Neural progenitor cell (in vitro differentiated cells): ENCODE results near the gene PLCL1. TPM values are rescaled to one million over a fixed set of nuclear protein-coding genes. Genes with fewer than 3 reads are reported as not detected.

Source experiments
- DNase-seq: peaks from one replicate; pipeline ENCODE4 v3.0.0-alpha.2; 2016; ENCODE audit warnings: low spot score
- H2AFZ ChIP-seq: fragments of 200-600 bp; sonication (generic); replicated peaks from 2 replicates; pipeline ENCODE4 v1.6.1; 2016; ENCODE audit warnings: antibody characterized with exemption
- H3F3A ChIP-seq: fragments of 200-600 bp; sonication (generic); 2 replicates; pipeline ENCODE4 v1.6.1; 2016; ENCODE audit warnings: antibody characterized with exemption, low read depth
- H3K27ac ChIP-seq: fragments of 200-600 bp; sonication (generic); 2 replicates; pipeline ENCODE4 v1.5.1; 2016; ENCODE audit warnings: mild to moderate bottlenecking
- H3K27me3 ChIP-seq: fragments of 200-600 bp; sonication (generic); 2 replicates; pipeline ENCODE4 v1.6.1; 2016; ENCODE audit warnings: mild to moderate bottlenecking, moderate library complexity
- H3K36me3 ChIP-seq: fragments of 200-600 bp; sonication (generic); 2 replicates; pipeline ENCODE4 v1.5.1; 2016
- H3K4me1 ChIP-seq: fragments of 200-600 bp; sonication (generic); 2 replicates; pipeline ENCODE4 v1.6.1; 2016; ENCODE audit warnings: mixed run types
- H3K4me2 ChIP-seq: fragments of 200-600 bp; sonication (generic); 2 replicates; pipeline ENCODE4 v1.6.1; 2016
- H3K4me3 ChIP-seq: fragments of 200-600 bp; sonication (generic); 2 replicates; pipeline ENCODE4 v1.5.1; 2016
- H3K79me2 ChIP-seq: fragments of 200-600 bp; sonication (generic); 2 replicates; pipeline ENCODE4 v1.6.1; 2016; ENCODE audit warnings: low read depth
- H3K9ac ChIP-seq: fragments of 200-600 bp; sonication (generic); 2 replicates; pipeline ENCODE4 v1.6.1; 2016
- H3K9me3 ChIP-seq: fragments of 200-600 bp; sonication (generic); 2 replicates; pipeline ENCODE4 v1.5.1; 2016; ENCODE audit warnings: low read depth
- H4K20me1 ChIP-seq: fragments of 200-600 bp; sonication (generic); 2 replicates; pipeline ENCODE4 v1.6.1; 2016; ENCODE audit warnings: low read depth
- H3K27ac Mint-ChIP-seq: 3 replicates; pipeline ENCODE4 v1.8.0; 2021; ENCODE audit warnings: mixed read lengths
- H3K27me3 Mint-ChIP-seq: 2 replicates; pipeline ENCODE4 v1.8.0; 2022; ENCODE audit warnings: low read depth, mild to moderate bottlenecking, inconsistent platforms, moderate library complexity, mixed read lengths; ENCODE audit not compliant: insufficient read depth
- H3K36me3 Mint-ChIP-seq: 3 replicates; pipeline ENCODE4 v1.8.0; 2021; ENCODE audit warnings: mixed read lengths
- H3K4me1 Mint-ChIP-seq: 3 replicates; pipeline ENCODE4 v1.8.0; 2021; ENCODE audit warnings: mixed read lengths
- H3K4me3 Mint-ChIP-seq: 3 replicates; pipeline ENCODE4 v1.8.0; 2021; ENCODE audit warnings: mild to moderate bottlenecking, moderate library complexity, mixed read lengths
- H3K9me3 Mint-ChIP-seq: 3 replicates; pipeline ENCODE4 v1.8.0; 2020; ENCODE audit warnings: mixed read lengths
- CTCF ChIP-seq: fragments of 200-600 bp; sonication (generic); IDR thresholded peaks from 2 replicates; pipeline ENCODE4 v1.5.1; 2017; ENCODE audit warnings: antibody characterized with exemption, mild to moderate bottlenecking
- EZH2 ChIP-seq: fragments of 200-600 bp; sonication (generic); IDR thresholded peaks from 2 replicates; pipeline ENCODE4 v1.6.1; 2017; ENCODE audit warnings: antibody characterized with exemption, mild to moderate bottlenecking, moderate library complexity
- EZH2phosphoT487 ChIP-seq: fragments of 200-600 bp; sonication (generic); IDR thresholded peaks from 2 replicates; pipeline ENCODE4 v1.6.1; 2017; ENCODE audit warnings: antibody characterized with exemption
- total RNA-seq: library from RNA; depleted of rRNA; stranded (reverse); fragments of >200 nt; gene quantifications from 2 replicates; pipeline ENCODE4 v1.2.3, GENCODE V29; 2015; ENCODE audit warnings: low replicate concordance

The PLCL1 gene
- total RNA-seq, 1 donor from 2014 or later, result 0.41 TPM

DNA sequence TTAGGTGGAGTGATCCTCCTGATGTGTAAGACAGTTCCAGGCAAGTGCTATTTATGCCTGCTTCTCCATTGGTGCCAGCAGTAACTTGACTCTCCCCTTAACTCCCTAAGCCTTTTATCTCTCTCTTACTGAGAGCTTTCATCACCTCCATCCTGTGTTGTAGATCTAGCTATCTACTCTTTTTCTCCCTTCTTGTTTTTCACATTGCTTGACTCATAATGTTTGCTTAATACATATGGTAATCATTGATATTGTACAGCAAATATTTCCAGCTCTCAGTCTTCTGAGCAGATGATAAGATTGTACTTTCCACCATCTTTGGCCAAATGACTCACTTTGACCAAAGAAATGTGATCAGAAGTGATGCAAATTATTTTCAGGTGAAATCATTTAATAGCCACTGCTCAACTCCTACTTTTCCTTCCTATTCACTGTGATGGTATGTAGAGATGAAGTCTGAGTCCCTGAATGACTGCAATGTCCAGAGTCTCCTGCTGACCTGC, 165.0 kb downstream of the PLCL1 start:
- H3K36me3 ChIP-seq, result no peaks in the 10 kb centered on the region
- no peak overlapping the region for H3K4me2 ChIP-seq
- no peaks in the 10 kb centered on the region for H4K20me1 ChIP-seq
- no peak overlapping the region for H3K4me3 ChIP-seq
- H2AFZ ChIP-seq, result no peak overlapping the region
- Mint-ChIP-seq H3K9me3 (peaks cover 8% of the 10 kb centered on the region), H3K36me3 (no peaks in the 10 kb centered on the region), H3K4me1 (no peaks in the 10 kb centered on the region), H3K4me3 (no peak overlapping the region), H3K27me3 (no peaks in the 10 kb centered on the region), H3K27ac (no peak overlapping the region)
- H3K27me3 ChIP-seq, result no peaks in the 10 kb centered on the region
- H3K79me2 ChIP-seq, result no peaks in the 10 kb centered on the region
- no peaks in the 10 kb centered on the region for H3K4me1 ChIP-seq
- H3F3A ChIP-seq, result no peaks in the 10 kb centered on the region
- DNase-seq, result no peak
- no peak overlapping the region for H3K9ac ChIP-seq
- TF ChIP-seq CTCF (no peak), EZH2phosphoT487 (no peak), EZH2 (no peak)
- H3K9me3 ChIP-seq, result no peaks in the 10 kb centered on the region
- no peak overlapping the region for H3K27ac ChIP-seq

DNA sequence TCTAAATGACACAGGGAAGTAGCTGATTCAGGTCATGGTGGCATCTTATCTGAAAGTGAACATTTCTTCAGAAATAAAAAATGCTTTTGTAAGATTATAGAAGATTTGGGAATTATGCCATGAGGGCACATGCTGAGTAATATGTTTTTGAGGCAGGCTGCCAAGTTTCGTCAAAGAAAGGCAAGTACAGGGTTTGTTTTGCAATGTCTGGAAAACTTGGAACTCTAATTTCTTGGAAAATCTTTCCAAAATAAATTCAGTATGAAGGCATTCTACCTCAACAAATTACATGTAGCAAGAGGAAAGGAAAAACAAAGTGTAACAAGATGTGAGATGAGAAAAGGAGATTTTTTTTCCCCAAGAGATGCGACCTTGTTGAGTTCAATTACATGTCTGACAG, 167.7 kb downstream of the PLCL1 start:
- no peaks in the 10 kb centered on the region for H3K36me3 Mint-ChIP-seq
- H3K27ac ChIP-seq, result no peak overlapping the region
- H3K27me3 ChIP-seq, result no peaks in the 10 kb centered on the region
- no peaks in the 10 kb centered on the region for H3K9me3 Mint-ChIP-seq
- no peak overlapping the region for H3K4me3 Mint-ChIP-seq
- no peak overlapping the region for H3K9ac ChIP-seq
- H3K36me3 ChIP-seq, result no peaks in the 10 kb centered on the region
- H3F3A ChIP-seq, result no peaks in the 10 kb centered on the region
- H3K9me3 ChIP-seq, result no peaks in the 10 kb centered on the region
- H3K4me1 ChIP-seq, result no peaks in the 10 kb centered on the region
- H2AFZ ChIP-seq, result no peak overlapping the region
- H4K20me1 ChIP-seq, result no peaks in the 10 kb centered on the region
- no peak overlapping the region for H3K4me2 ChIP-seq
- DNase-seq, result no peak
- TF ChIP-seq EZH2phosphoT487 (no peak), EZH2 (no peak), CTCF (no peak)
- no peak overlapping the region for H3K27ac Mint-ChIP-seq
- H3K4me3 ChIP-seq, result no peak overlapping the region
- H3K4me1 Mint-ChIP-seq, result no peaks in the 10 kb centered on the region
- no peaks in the 10 kb centered on the region for H3K27me3 Mint-ChIP-seq
- no peaks in the 10 kb centered on the region for H3K79me2 ChIP-seq

DNA sequence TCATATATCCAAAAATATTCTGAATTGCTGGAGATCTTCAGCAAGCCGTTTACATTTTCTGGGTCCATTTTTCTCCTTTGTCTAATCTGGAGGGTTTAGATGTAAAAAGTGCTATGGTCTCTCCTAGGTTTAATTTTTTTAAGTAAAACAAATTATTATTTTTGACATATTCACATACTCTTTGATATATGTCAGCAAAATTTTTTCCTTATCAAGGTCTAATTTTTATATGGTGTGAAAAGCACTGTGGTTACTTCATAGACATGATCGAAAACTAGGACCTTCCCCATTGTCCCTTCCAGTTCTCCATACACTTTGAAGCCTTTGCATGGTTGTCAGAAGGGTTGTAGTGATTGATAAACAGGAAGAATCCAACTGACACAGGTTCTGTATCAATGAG, 168.2 kb downstream of the PLCL1 start:
- H3K27me3 Mint-ChIP-seq, result no peaks in the 10 kb centered on the region
- H3K36me3 Mint-ChIP-seq, result no peaks in the 10 kb centered on the region
- Histone ChIP-seq H3K4me1 (no peaks in the 10 kb centered on the region), H3K79me2 (no peaks in the 10 kb centered on the region), H4K20me1 (no peaks in the 10 kb centered on the region), H3K27ac (no peak overlapping the region), H3K9ac (no peak overlapping the region), H3K4me3 (no peak overlapping the region), H3K4me2 (no peak overlapping the region), H3K36me3 (no peaks in the 10 kb centered on the region), H3F3A (no peaks in the 10 kb centered on the region), H3K27me3 (no peaks in the 10 kb centered on the region), H2AFZ (no peak overlapping the region), H3K9me3 (no peaks in the 10 kb centered on the region)
- no peak overlapping the region for H3K4me3 Mint-ChIP-seq
- H3K9me3 Mint-ChIP-seq, result no peaks in the 10 kb centered on the region
- DNase-seq, result no peak
- H3K27ac Mint-ChIP-seq, result no peak overlapping the region
- TF ChIP-seq EZH2phosphoT487, result no peak
- TF ChIP-seq EZH2, result no peak
- TF ChIP-seq CTCF, result no peak
- H3K4me1 Mint-ChIP-seq, result no peaks in the 10 kb centered on the region
